GM18858 (cell line): Measurements from ENCODE around the gene TSPAN18.

Experiments used
- ATAC-seq: cut with Tn5 transposase; IDR thresholded peaks from one replicate; pipeline ENCODE4 v1.9.1; 2021; ENCODE audit not compliant: unreplicated experiment

The TSPAN18 gene

GRCh38 chr11:44755556-44756523, 29.1 kb downstream of the TSPAN18 start:
- ATAC-seq: no peak

GRCh38 chr11:44758983-44759382, 32.2 kb downstream of the TSPAN18 start:
- no peak for ATAC-seq

GRCh38 chr11:44759743-44760476, 33.1 kb downstream of the TSPAN18 start:
- no peak for ATAC-seq

GRCh38 chr11:44760477-44760872, 33.7 kb downstream of the TSPAN18 start:
- no peak for ATAC-seq

- ATAC-seq: no peak
These were observed 34.3 kb downstream of the TSPAN18 start for GRCh38 chr11:44760917-44761550.

GRCh38 chr11:44761551-44761961, 34.8 kb downstream of the TSPAN18 start:
- no peak for ATAC-seq

GRCh38 chr11:44763121-44763820, 36.5 kb downstream of the TSPAN18 start:
- no peak for ATAC-seq

- ATAC-seq: no peak
These were observed 37.8 kb downstream of the TSPAN18 start for GRCh38 chr11:44764583-44764982.

- no peak for ATAC-seq
These were observed 38.3 kb downstream of the TSPAN18 start for GRCh38 chr11:44765026-44765595.

- ATAC-seq: no peak
These were observed 38.9 kb downstream of the TSPAN18 start for GRCh38 chr11:44765676-44766075.

GRCh38 chr11:44766112-44766971, 39.6 kb downstream of the TSPAN18 start:
- ATAC-seq: no peak

- no peak for ATAC-seq
These were observed 40.2 kb downstream of the TSPAN18 start for GRCh38 chr11:44766972-44767278.

- no peak for ATAC-seq
These were observed 40.7 kb downstream of the TSPAN18 start for GRCh38 chr11:44767421-44767820.

- no peak for ATAC-seq
These were observed 43.6 kb downstream of the TSPAN18 start for GRCh38 chr11:44770401-44770800.

GRCh38 chr11:44771252-44771734, 44.5 kb downstream of the TSPAN18 start:
- no peak for ATAC-seq

- no peak for ATAC-seq
These were observed 45.1 kb downstream of the TSPAN18 start for GRCh38 chr11:44771841-44772240.

GRCh38 chr11:44773351-44773965, 46.7 kb downstream of the TSPAN18 start:
- no peak for ATAC-seq

- ATAC-seq: no peak
These were observed 47.3 kb downstream of the TSPAN18 start for GRCh38 chr11:44774108-44774507.

- ATAC-seq: no peak
These were observed 48.0 kb downstream of the TSPAN18 start for GRCh38 chr11:44774731-44775130.
